GM12874 (cell line): ENCODE data around the gene CAND2.

Source experiments
- CTCF ChIP-seq: IDR thresholded peaks from 2 replicates; pipeline ENCODE4 v1.5.1; 2011; ENCODE audit warnings: low read depth, mild to moderate bottlenecking, control low read depth, low read length, moderate library complexity; ENCODE audit not compliant: insufficient read depth

Gene CAND2

GRCh38 chr3:12753275-12754028 lies 43.0 kb upstream of the CAND2 start:
- TF ChIP-seq CTCF, result no peak

- no peak for TF ChIP-seq CTCF
Measured at GRCh38 chr3:12754313-12754712, 42.2 kb upstream of the CAND2 start.

GRCh38 chr3:12755754-12756153 lies 40.7 kb upstream of the CAND2 start:
- TF ChIP-seq CTCF, result no peak

GRCh38 chr3:12756175-12756574 lies 40.3 kb upstream of the CAND2 start:
- TF ChIP-seq CTCF, result no peak

GRCh38 chr3:12756635-12757034 lies 39.8 kb upstream of the CAND2 start:
- no peak for TF ChIP-seq CTCF

GRCh38 chr3:12758025-12758781 lies 38.3 kb upstream of the CAND2 start:
- no peak for TF ChIP-seq CTCF

- no peak for TF ChIP-seq CTCF
Measured at GRCh38 chr3:12759097-12759679, 37.3 kb upstream of the CAND2 start, which contains the start of gene TMEM40. TMEM40 (minus strand) TSS chr3:12759259; CDS start chr3:12749832, 9,427 bp downstream.
